OCI-LY7 (cell line): ENCODE results near the gene COLQ. TPM values are rescaled to one million over a fixed set of nuclear protein-coding genes. Genes with fewer than 3 reads are reported as not detected.
A peak's percentile ranks its signal among the peaks of the same experiment; 100 is the strongest.

Experiments
- BruUV-seq: library from RNA; stranded (reverse); fragments of 400-500 nt; replicated peaks from 2 replicates; lab custom pipeline; 2021; lab: Mats Ljungman, UMichigan
- CTCF ChIA-PET: fragments of 300-600 bp; sonication (Branson Sonifier 250); formaldehyde crosslinking; loops from one replicate; lab custom pipeline; 2022; ENCODE audit warnings: antibody characterized with exemption; ENCODE audit not compliant: unreplicated experiment; lab: Charles Lee
- POLR2A ChIA-PET: fragments of 300-600 bp; sonication (Branson Sonifier 250); formaldehyde crosslinking; loops from one replicate; lab custom pipeline; 2022; ENCODE audit warnings: antibody characterized with exemption; lab: Charles Lee
- DNase-seq: peaks from one replicate; pipeline ENCODE4 v3.0.0-alpha.2; 2015; ENCODE audit warnings: low spot score
- H2AFZ ChIP-seq: fragments of 200-600 bp; sonication (generic), shearing (Covaris generic); 2 replicates; pipeline ENCODE4 v1.6.1; 2014; ENCODE audit warnings: mild to moderate bottlenecking, antibody characterized with exemption, low read length, moderate library complexity
- H3K27ac ChIP-seq: fragments of 200-600 bp; sonication (generic); 2 replicates; pipeline ENCODE4 v1.5.1; 2014; ENCODE audit warnings: mixed run types, low read depth, mild to moderate bottlenecking, moderate library complexity, low read length, inconsistent platforms; ENCODE audit not compliant: poor library complexity, severe bottlenecking
- H3K36me3 ChIP-seq: fragments of 200-600 bp; sonication (generic); 2 replicates; pipeline ENCODE4 v1.6.1; 2014; ENCODE audit warnings: mild to moderate bottlenecking, antibody characterized with exemption, low read length, moderate library complexity, mixed read lengths; ENCODE audit not compliant: insufficient read depth
- H3K4me1 ChIP-seq: fragments of 200-600 bp; sonication (generic); 2 replicates; pipeline ENCODE4 v1.5.1; 2014; ENCODE audit warnings: mild to moderate bottlenecking, low read length; ENCODE audit not compliant: insufficient read depth, poor library complexity, severe bottlenecking
- H3K4me2 ChIP-seq: fragments of 200-600 bp; sonication (generic); 2 replicates; pipeline ENCODE4 v1.6.1; 2014; ENCODE audit warnings: mild to moderate bottlenecking, low read length
- H3K4me3 ChIP-seq: fragments of 200-600 bp; sonication (generic); 2 replicates; pipeline ENCODE4 v1.5.1; 2014; ENCODE audit warnings: mild to moderate bottlenecking, low read depth, low read length; ENCODE audit not compliant: poor library complexity, severe bottlenecking
- H3K79me2 ChIP-seq: fragments of 200-600 bp; sonication (generic); 2 replicates; pipeline ENCODE4 v1.6.1; 2016; ENCODE audit warnings: low read depth, mild to moderate bottlenecking, low read length, moderate library complexity, mixed read lengths; ENCODE audit not compliant: insufficient read depth
- H3K9me2 ChIP-seq: fragments of 200-600 bp; sonication (generic); 2 replicates; pipeline ENCODE4 v1.6.1; 2016; ENCODE audit warnings: mild to moderate bottlenecking, low read length, mixed read lengths; ENCODE audit not compliant: insufficient read depth
- H3K9me3 ChIP-seq: fragments of 200-600 bp; sonication (generic); 2 replicates; pipeline ENCODE4 v1.6.1; 2014; ENCODE audit warnings: mild to moderate bottlenecking, mixed run types, low read length, mixed read lengths
- H4K20me1 ChIP-seq: fragments of 200-600 bp; sonication (generic); 2 replicates; pipeline ENCODE4 v1.6.1; 2014; ENCODE audit warnings: mild to moderate bottlenecking, antibody characterized with exemption, low read length, moderate library complexity, mixed read lengths; ENCODE audit not compliant: insufficient read depth
- CTCF ChIP-seq: fragments of 200-600 bp; sonication (generic); conservative IDR thresholded peaks from 2 replicates; pipeline ENCODE4 v1.5.1; 2014; ENCODE audit warnings: mild to moderate bottlenecking, antibody characterized with exemption, low read length, moderate library complexity, mixed read lengths
- EZH2phosphoT487 ChIP-seq: fragments of 200-600 bp; sonication (generic); IDR thresholded peaks from 2 replicates; pipeline ENCODE4 v1.6.1; 2018; ENCODE audit warnings: low read depth, borderline replicate concordance, mild to moderate bottlenecking, mixed run types, antibody characterized with exemption, low read length, moderate library complexity, mixed read lengths
- intact Hi-C: fragments of 100-400 bp; cut with micrococcal nuclease; formaldehyde crosslinking; loops from one replicate; pipeline ENCODE4 v1.10.0; 2022; ENCODE audit not compliant: unreplicated experiment
- total RNA-seq, 2 experiments: library from RNA; depleted of rRNA in 1 of 2; stranded (reverse); fragments of >200 nt in 1 of 2; shearing (Covaris generic) in 1 of 2; gene quantifications; 2 replicates each; pipeline ENCODE4 v1.2.3, GENCODE V29; 2014 to 2022

The COLQ gene
- total RNA-seq, 2 experiments from 2014 or later = 0.42 to 1.4 TPM

- no peak for DNase-seq
- Histone ChIP-seq H3K4me1 (peaks cover 17% of the 10 kb centered on the region), H3K79me2 (no peaks in the 10 kb centered on the region), H4K20me1 (no peaks in the 10 kb centered on the region), H3K27ac (no peak overlapping the region), H2AFZ (no peak overlapping the region), H3K4me2 (no peak overlapping the region), H3K9me3 (no peaks in the 10 kb centered on the region), H3K9me2 (no peaks in the 10 kb centered on the region), H3K36me3 (peaks cover 35% of the 10 kb centered on the region), H3K4me3 (no peak overlapping the region)
- intact Hi-C loops = loop anchor here (5.0 kb wide), 1 partner anchor 151 kb away; no protein-coding TSS in a partner anchor
- TF ChIP-seq EZH2phosphoT487 (no peak), CTCF (no peak)
- no TSS peak for BruUV-seq
- ChIA-PET POLR2A (no interaction called here), CTCF (interaction anchor here (0.5 to 0.6 kb wide), 3 partner anchors 12 to 253 kb away, joined by 3 to 4 read pairs (median 3); no protein-coding TSS in a partner anchor)
Observed at GRCh38 chr3:15558581-15558980, 37.1 kb upstream of the COLQ start.

- H4K20me1 ChIP-seq = no peaks in the 10 kb centered on the region
- H3K4me1 ChIP-seq = peaks cover 17% of the 10 kb centered on the region
- no peaks in the 10 kb centered on the region for H3K9me2 ChIP-seq
- H3K27ac ChIP-seq = no peak overlapping the region
- peaks cover 24% of the 10 kb centered on the region for H3K36me3 ChIP-seq
- ChIA-PET CTCF (no interaction called here), POLR2A (interaction anchor here (0.7 to 1.7 kb wide), 2 partner anchors 36 to 353 kb away, joined by 3 to 4 read pairs; partner anchors contain the start of gene COLQ)
- H3K79me2 ChIP-seq = no peaks in the 10 kb centered on the region
- TF ChIP-seq CTCF (peak; percentile 87), EZH2phosphoT487 (no peak)
- H3K9me3 ChIP-seq = no peaks in the 10 kb centered on the region
- DNase-seq = peak; percentile 70
- intact Hi-C loops = loop anchor here (2.0 to 5.0 kb wide), 3 partner anchors 150 to 355 kb away; no protein-coding TSS in a partner anchor
- BruUV-seq = no TSS peak
- H3K4me3 ChIP-seq = no peak overlapping the region
- H3K4me2 ChIP-seq = 0 out of 2 replicates have a peak overlapping the region, but pooled peaks have one; percentile 50
- H2AFZ ChIP-seq = no peak overlapping the region
Observed at GRCh38 chr3:15557511-15557946, 36.0 kb upstream of the COLQ start.

- Histone ChIP-seq H3K27ac (no peak overlapping the region), H3K79me2 (no peaks in the 10 kb centered on the region), H3K9me2 (no peaks in the 10 kb centered on the region), H3K4me3 (no peak overlapping the region), H3K4me2 (peak overlapping the region; percentile 50), H2AFZ (no peak overlapping the region), H3K9me3 (no peaks in the 10 kb centered on the region), H4K20me1 (no peaks in the 10 kb centered on the region), H3K4me1 (peaks cover 17% of the 10 kb centered on the region), H3K36me3 (peaks cover 16% of the 10 kb centered on the region)
- POLR2A ChIA-PET = interaction anchor here (0.6 to 1.7 kb wide), 5 partner anchors 17 to 352 kb away, joined by 3 to 9 read pairs (median 4); partner anchors contain the start of gene CAPN7
- DNase-seq = peak; percentile 75
- intact Hi-C loops = loop anchor here (2.0 to 5.0 kb wide), 3 partner anchors 149 to 354 kb away; no protein-coding TSS in a partner anchor
- no TSS peak for BruUV-seq
- CTCF ChIA-PET = interaction anchor here (0.6 to 1.0 kb wide), 2 partner anchors 10 to 172 kb away, joined by 3 read pairs; no protein-coding TSS in a partner anchor
- no peak for TF ChIP-seq CTCF
- TF ChIP-seq EZH2phosphoT487 = no peak
Observed at GRCh38 chr3:15556512-15556911, 35.0 kb upstream of the COLQ start.
